GM12891 (cell line): Measurements from ENCODE around the gene CHST2.

ENCODE experiments used
- DNase-seq: peaks from one replicate; pipeline ENCODE4 v3.0.0; 2011; ENCODE audit warnings: low spot score; ENCODE audit not compliant: insufficient read length
- FAIRE-seq: peaks from 2 replicates; lab custom pipeline; 2011; peaks lifted over from hg19 to GRCh38; lab: Jason Lieb, UNC
- PAX5 ChIP-seq: IDR thresholded peaks from 2 replicates; pipeline ENCODE4 v1.6.1; 2011; ENCODE audit warnings: low read length, moderate library complexity, mild to moderate bottlenecking; ENCODE audit not compliant: insufficient read depth, severe bottlenecking
- POLR2A ChIP-seq: IDR thresholded peaks from 2 replicates; pipeline ENCODE4 v1.6.1; 2011; ENCODE audit warnings: low read depth, low read length, control low read depth
- POLR2AphosphoS5 ChIP-seq: IDR thresholded peaks from 2 replicates; pipeline ENCODE4 v1.6.1; 2011; ENCODE audit warnings: low read depth, low read length, control low read depth
- POU2F2 ChIP-seq: IDR thresholded peaks from 2 replicates; pipeline ENCODE4 v1.6.1; 2011; ENCODE audit warnings: low read depth, mild to moderate bottlenecking, control low read depth, low read length, moderate library complexity
- SPI1 ChIP-seq: IDR thresholded peaks from 2 replicates; pipeline ENCODE4 v1.6.1; 2011; ENCODE audit warnings: low read depth, low read length, control low read depth
- TAF1 ChIP-seq: IDR thresholded peaks from 2 replicates; pipeline ENCODE4 v1.6.1; 2011; ENCODE audit warnings: low read depth, low read length, control low read depth

The CHST2 gene

GRCh38 chr3:143095813-143096212, 23.8 kb upstream of the CHST2 start:
- TF ChIP-seq PAX5, result no peak
- no peak for TF ChIP-seq POU2F2
- no peak for TF ChIP-seq POLR2A
- no peak for TF ChIP-seq POLR2AphosphoS5
- TF ChIP-seq SPI1, result no peak
- no peak for TF ChIP-seq TAF1
- FAIRE-seq, result no peak
- DNase-seq, result no peak

GRCh38 chr3:143098032-143098764, 21.4 kb upstream of the CHST2 start:
- DNase-seq (no peak), FAIRE-seq (no peak)
- TF ChIP-seq POLR2AphosphoS5 (no peak), POU2F2 (no peak), POLR2A (no peak), PAX5 (no peak), SPI1 (no peak), TAF1 (no peak)

GRCh38 chr3:143099210-143099609, 20.4 kb upstream of the CHST2 start:
- no peak for DNase-seq
- TF ChIP-seq POU2F2 (no peak), SPI1 (no peak), POLR2A (no peak)
- no peak for FAIRE-seq

GRCh38 chr3:143099690-143100089, 19.9 kb upstream of the CHST2 start:
- FAIRE-seq (no peak), DNase-seq (no peak)
- TF ChIP-seq TAF1 (no peak), POLR2A (no peak), POU2F2 (no peak), POLR2AphosphoS5 (no peak), PAX5 (no peak), SPI1 (no peak)

- FAIRE-seq, result no peak
- no peak for TF ChIP-seq POLR2A
- TF ChIP-seq POLR2AphosphoS5, result no peak
- TF ChIP-seq POU2F2, result no peak
- TF ChIP-seq TAF1, result no peak
- no peak for TF ChIP-seq SPI1
- no peak for TF ChIP-seq PAX5
- DNase-seq, result no peak
Observed at GRCh38 chr3:143100451-143100850, 19.1 kb upstream of the CHST2 start.

- no peak for FAIRE-seq
- no peak for DNase-seq
- TF ChIP-seq POLR2A, result no peak
- no peak for TF ChIP-seq PAX5
- TF ChIP-seq POLR2AphosphoS5, result no peak
- no peak for TF ChIP-seq POU2F2
- TF ChIP-seq TAF1, result no peak
- no peak for TF ChIP-seq SPI1
Observed at GRCh38 chr3:143101792-143102381, 17.7 kb upstream of the CHST2 start.

GRCh38 chr3:143103652-143104051, 15.9 kb upstream of the CHST2 start:
- no peak for DNase-seq
- no peak for TF ChIP-seq SPI1
- peak; percentile 66; the same call in 1 of the 2 replicates for TF ChIP-seq POU2F2
- FAIRE-seq, result peak; percentile 33

- TF ChIP-seq PAX5, result no peak
- no peak for TF ChIP-seq POLR2AphosphoS5
- TF ChIP-seq SPI1, result no peak
- no peak for TF ChIP-seq POLR2A
- TF ChIP-seq TAF1, result no peak
- TF ChIP-seq POU2F2, result no peak
- FAIRE-seq, result peak; percentile 5
- no peak for DNase-seq
Observed at GRCh38 chr3:143105170-143105569, 14.4 kb upstream of the CHST2 start.

- FAIRE-seq (no peak), DNase-seq (no peak)
- TF ChIP-seq TAF1 (no peak), PAX5 (no peak), SPI1 (no peak), POU2F2 (no peak), POLR2AphosphoS5 (no peak), POLR2A (no peak)
Observed at GRCh38 chr3:143109861-143110260, 9.7 kb upstream of the CHST2 start.

GRCh38 chr3:143110371-143110770, 9.2 kb upstream of the CHST2 start:
- FAIRE-seq (no peak), DNase-seq (no peak)
- TF ChIP-seq POU2F2 (no peak), POLR2AphosphoS5 (no peak)
